Peyer's patch (tissue), 4 donors: ENCODE data around the gene BCAS3. TPM values are rescaled to one million over a fixed set of nuclear protein-coding genes. Genes with fewer than 3 reads are reported as not detected.

ENCODE experiments used
- DNase-seq, 3 donors: peaks; one replicate each; pipeline ENCODE4 v3.0.0-alpha.2; 2017 to 2019
- H3K27ac ChIP-seq, 4 donors: fragments of 200-600 bp; sonication (generic); one replicate each; pipeline ENCODE4 v1.5.1; 2016 to 2019
- H3K27me3 ChIP-seq, 2 donors: fragments of 200-600 bp; sonication (generic); one replicate each; pipeline ENCODE4 v1.5.1; 2019
- H3K36me3 ChIP-seq, 3 donors: fragments of 200-600 bp; sonication (generic); one replicate each; pipeline ENCODE4 v1.5.1; 2016 to 2019
- H3K4me1 ChIP-seq, 4 donors: fragments of 200-600 bp; sonication (generic); one replicate each; pipeline ENCODE4 v1.5.1; 2016 to 2019
- H3K4me3 ChIP-seq, 4 donors: fragments of 200-600 bp; sonication (generic); 1 replicate in 3 of 4; 2 replicates in 1 of 4; pipeline ENCODE4 v1.5.1; 2016 to 2019; ENCODE audit warnings: mild to moderate bottlenecking in 1 of 4
- H3K9me3 ChIP-seq, 4 donors: fragments of 200-600 bp; sonication (generic); one replicate each; pipeline ENCODE4 v1.5.1; 2016 to 2019; ENCODE audit warnings: mild to moderate bottlenecking in 1 of 4
- POLR2A ChIP-seq, 2 donors: fragments of 450-650 bp; IDR thresholded peaks; one replicate each; pipeline ENCODE4 v1.5.1; 2017; ENCODE audit warnings: antibody characterized with exemption in 2 of 2, mild to moderate bottlenecking in 2 of 2, moderate library complexity in 2 of 2
- total RNA-seq, 4 donors: library from RNA; depleted of rRNA; stranded (reverse); fragments of >200 nt; gene quantifications; one replicate each; pipeline ENCODE4 v1.1.0, GENCODE V29; 2016
- TF ChIP-seq, protein P1 (sequence below), 6 experiments: fragments of 450-650 bp in 4 of 6; fragments of 200-600 bp in 2 of 6; sonication (generic) in 1 of 6; IDR thresholded peaks; one replicate each; pipeline ENCODE4 v1.5.1; 2017 to 2019; ENCODE audit warnings: antibody characterized with exemption in 6 of 6, mild to moderate bottlenecking in 3 of 6, moderate library complexity in 1 of 6

BCAS3 gene
- total RNA-seq, 4 donors from 2014 or later: 25.7 to 109 (median 57.1) TPM

DNA sequence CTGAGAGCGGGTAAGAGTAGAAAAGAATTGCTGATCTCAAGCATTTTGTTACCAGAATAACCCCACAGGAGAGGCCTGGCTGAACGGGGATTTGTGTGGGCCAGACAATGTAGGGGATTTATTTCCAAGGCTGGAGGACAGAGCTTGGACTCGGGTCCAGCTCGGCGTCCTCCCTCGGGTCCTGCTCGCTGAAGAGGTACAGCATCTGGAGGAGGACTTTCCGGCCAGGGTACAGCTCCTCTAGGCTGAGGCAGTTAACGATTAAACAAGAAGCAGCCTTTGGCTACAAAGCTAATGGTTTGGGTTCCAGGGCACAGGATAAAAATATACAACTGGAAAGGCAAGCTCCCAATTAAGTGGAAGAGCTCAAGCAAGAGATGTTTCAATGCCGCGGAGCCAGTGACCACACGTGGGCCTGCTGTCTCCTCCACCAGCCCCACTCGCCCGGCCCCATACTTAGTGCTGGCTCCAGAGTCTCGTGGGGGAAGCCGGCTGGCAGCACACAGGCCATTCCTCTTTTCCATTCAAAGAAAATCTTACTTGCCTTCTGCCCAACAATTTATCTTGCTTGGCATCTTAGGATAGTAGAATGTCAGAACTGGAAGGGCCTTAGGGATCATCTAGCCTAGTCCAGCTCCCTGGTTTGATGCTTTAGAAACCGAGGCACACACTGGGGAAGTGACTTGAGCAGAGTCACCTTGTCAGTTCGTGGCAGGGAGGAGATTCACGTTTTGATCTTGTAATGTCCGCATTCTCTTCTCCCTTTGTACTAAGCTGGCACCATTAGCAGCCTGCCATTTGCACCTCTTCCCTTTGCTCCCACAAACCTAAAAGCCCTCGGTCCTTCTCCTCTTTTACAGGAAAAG, 636.0 kb downstream of the BCAS3 start:
- H3K9me3 ChIP-seq: no peaks in the 10 kb centered on the region
- H3K27ac ChIP-seq: peak overlapping the region in 2 of 4 donors; percentile 47 to 55
- TF ChIP-seq, protein P1, sequence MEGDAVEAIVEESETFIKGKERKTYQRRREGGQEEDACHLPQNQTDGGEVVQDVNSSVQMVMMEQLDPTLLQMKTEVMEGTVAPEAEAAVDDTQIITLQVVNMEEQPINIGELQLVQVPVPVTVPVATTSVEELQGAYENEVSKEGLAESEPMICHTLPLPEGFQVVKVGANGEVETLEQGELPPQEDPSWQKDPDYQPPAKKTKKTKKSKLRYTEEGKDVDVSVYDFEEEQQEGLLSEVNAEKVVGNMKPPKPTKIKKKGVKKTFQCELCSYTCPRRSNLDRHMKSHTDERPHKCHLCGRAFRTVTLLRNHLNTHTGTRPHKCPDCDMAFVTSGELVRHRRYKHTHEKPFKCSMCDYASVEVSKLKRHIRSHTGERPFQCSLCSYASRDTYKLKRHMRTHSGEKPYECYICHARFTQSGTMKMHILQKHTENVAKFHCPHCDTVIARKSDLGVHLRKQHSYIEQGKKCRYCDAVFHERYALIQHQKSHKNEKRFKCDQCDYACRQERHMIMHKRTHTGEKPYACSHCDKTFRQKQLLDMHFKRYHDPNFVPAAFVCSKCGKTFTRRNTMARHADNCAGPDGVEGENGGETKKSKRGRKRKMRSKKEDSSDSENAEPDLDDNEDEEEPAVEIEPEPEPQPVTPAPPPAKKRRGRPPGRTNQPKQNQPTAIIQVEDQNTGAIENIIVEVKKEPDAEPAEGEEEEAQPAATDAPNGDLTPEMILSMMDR (IDR thresholded peaks at IDR 0.05): no peak
- no peak for TF ChIP-seq POLR2A (IDR thresholded peaks at IDR 0.05)
- DNase-seq: no peak
- H3K27me3 ChIP-seq: no peaks in the 10 kb centered on the region
- H3K36me3 ChIP-seq: no peaks in the 10 kb centered on the region
- no peak overlapping the region for H3K4me3 ChIP-seq
- H3K4me1 ChIP-seq: no peaks in the 10 kb centered on the region

DNA sequence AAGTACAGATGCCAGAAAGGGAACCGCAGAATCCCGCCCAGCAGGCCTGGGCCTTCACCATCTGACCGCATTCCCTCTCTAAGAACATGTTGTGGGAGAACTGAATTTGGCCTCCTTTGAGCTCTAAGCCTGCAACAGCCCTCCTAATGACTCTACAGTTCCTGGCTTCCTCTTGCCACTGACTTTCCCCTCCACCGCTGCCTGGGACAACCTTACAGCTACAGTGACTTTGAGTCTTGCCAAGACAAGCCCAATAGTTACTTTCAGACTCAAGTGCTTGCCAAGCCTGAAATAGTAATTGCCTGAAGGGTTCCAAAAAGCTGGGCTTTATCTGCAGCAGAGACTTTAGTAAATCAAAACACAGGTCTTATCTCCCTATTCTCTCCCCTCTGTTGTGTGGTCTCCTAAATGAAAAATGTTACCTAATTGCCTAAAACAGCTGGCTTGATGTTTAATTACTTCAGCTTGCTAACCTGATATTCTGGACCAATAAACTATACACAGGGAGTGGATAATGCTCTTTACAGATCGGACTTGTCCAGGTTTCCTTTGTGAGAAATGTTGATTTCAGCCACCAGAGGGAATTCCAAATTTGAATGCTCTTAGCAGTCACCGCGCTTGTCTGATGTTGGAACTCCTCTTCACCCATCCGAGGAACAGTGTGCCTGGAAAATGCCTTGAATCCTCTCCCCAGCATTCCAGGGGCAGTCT, 636.9 kb downstream of the BCAS3 start:
- peak overlapping the region in 2 of 4 donors; percentile 47 to 55 for H3K27ac ChIP-seq
- no peaks in the 10 kb centered on the region for H3K9me3 ChIP-seq
- H3K27me3 ChIP-seq: no peaks in the 10 kb centered on the region
- TF ChIP-seq POLR2A (IDR thresholded peaks at IDR 0.05): no peak
- TF ChIP-seq, protein P1 (IDR thresholded peaks at IDR 0.05): peak in 1 of 6 experiments; percentile 1
- H3K4me3 ChIP-seq: no peak overlapping the region
- H3K36me3 ChIP-seq: no peaks in the 10 kb centered on the region
- DNase-seq: no peak
- H3K4me1 ChIP-seq: no peaks in the 10 kb centered on the region

DNA sequence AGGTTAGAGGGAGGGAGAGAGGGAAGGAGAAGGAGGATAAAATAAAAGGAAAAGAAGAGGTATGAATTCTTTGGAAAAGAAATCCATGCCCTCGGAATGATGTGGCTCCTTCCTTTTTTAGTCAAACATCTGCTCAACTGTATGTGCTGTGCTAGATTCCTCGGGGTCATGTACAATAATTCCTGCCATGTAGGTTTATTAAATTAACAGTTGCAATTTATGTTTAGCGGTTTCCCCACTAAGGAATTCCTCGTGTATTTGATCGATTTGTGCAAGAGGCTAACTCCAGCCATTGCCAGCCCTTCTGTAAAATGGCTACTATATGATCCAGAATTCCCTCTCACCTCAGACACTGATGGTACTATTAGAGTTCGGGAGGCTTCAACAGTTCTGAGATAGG, 639.0 kb downstream of the BCAS3 start:
- no peaks in the 10 kb centered on the region for H3K4me1 ChIP-seq
- no peaks in the 10 kb centered on the region for H3K27me3 ChIP-seq
- H3K36me3 ChIP-seq: no peaks in the 10 kb centered on the region
- no peak for DNase-seq
- no peak overlapping the region for H3K27ac ChIP-seq
- H3K4me3 ChIP-seq: no peak overlapping the region
- no peaks in the 10 kb centered on the region for H3K9me3 ChIP-seq
- TF ChIP-seq POLR2A (IDR thresholded peaks at IDR 0.05): no peak
- TF ChIP-seq, protein P1 (IDR thresholded peaks at IDR 0.05): no peak

DNA sequence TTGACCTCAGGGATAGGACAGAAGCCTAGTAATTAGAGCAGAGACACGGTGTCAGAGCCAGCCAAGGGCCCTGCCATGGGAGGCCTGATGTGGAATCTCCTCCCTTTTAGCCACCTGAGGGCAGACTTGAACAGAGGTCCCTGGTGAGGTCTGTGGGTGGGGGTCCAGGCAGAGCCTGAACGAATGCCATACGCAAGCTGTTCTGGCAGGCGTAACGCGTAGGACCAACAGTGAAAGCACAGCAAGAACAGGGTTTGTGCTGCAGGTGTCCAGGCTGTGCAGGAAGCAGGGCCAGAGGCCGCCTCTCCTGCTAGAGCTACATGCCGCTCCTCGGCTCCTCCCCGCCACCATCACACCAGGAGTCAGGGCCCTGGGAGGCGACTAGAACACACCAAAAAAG, 640.1 kb downstream of the BCAS3 start:
- no peak overlapping the region for H3K4me3 ChIP-seq
- H3K27ac ChIP-seq: no peak overlapping the region
- H3K9me3 ChIP-seq: no peaks in the 10 kb centered on the region
- TF ChIP-seq, protein P1 (IDR thresholded peaks at IDR 0.05): no peak
- TF ChIP-seq POLR2A (IDR thresholded peaks at IDR 0.05): no peak
- no peaks in the 10 kb centered on the region for H3K27me3 ChIP-seq
- H3K36me3 ChIP-seq: no peaks in the 10 kb centered on the region
- DNase-seq: no peak
- no peaks in the 10 kb centered on the region for H3K4me1 ChIP-seq

DNA sequence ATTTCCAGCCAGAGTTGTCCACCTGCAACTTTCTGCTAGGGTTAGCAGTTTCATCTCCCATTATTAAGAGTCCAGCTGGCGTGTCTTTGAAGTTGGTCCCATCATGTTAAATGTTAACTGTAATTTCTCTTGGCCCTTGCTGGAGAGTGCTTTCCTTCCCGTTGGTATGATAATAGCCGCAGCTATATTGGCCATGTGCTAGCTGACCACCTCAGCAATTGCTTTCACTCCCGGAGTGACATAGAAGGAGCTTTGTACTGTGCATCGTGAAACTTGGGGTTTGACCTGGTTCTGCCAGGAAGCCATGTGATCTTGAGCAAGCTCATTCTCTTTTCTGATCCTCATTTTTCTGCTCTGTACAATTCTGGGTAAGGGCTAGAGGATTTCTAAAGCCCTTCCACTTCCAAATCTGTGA, 641.0 kb downstream of the BCAS3 start:
- no peak for DNase-seq
- H3K36me3 ChIP-seq: no peaks in the 10 kb centered on the region
- TF ChIP-seq POLR2A (IDR thresholded peaks at IDR 0.05): no peak
- TF ChIP-seq, protein P1 (IDR thresholded peaks at IDR 0.05): no peak
- no peak overlapping the region for H3K4me3 ChIP-seq
- H3K9me3 ChIP-seq: no peaks in the 10 kb centered on the region
- H3K27ac ChIP-seq: no peak overlapping the region
- H3K27me3 ChIP-seq: no peaks in the 10 kb centered on the region
- no peaks in the 10 kb centered on the region for H3K4me1 ChIP-seq
